Activated T-cell treated with anti-CD3 and anti-CD28 coated beads, Interleukin-2, amount 50 U/mL, for 1 hour (primary cell): Measurements from ENCODE around the gene CCBE1.

Experiments used
- DNase-seq: peaks from one replicate; pipeline ENCODE4 v3.0.0-alpha.2; 2020

Gene CCBE1

DNA sequence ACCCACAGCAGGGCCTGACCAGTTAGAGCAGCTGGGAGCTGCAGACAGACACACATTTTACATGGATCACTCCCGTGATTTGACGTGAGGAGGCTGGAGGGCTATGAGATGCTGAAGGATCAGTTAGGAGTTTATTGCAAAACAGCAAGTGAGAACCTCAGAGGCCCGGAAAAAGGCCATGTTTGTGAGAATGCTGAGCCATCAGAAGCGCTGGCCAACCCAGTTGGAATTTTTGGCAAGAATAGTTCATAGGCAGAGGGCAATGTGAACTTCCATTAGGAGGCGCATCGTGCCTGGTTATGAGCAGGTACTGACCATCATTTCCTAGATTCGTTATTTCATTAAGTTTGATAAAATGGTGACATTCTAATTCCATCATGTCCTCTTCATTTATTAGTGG is 314.8 kb downstream of the CCBE1 start:
- no peak for DNase-seq

- no peak for DNase-seq
Observed at GRCh38 chr18:59381949-59382348, 315.3 kb downstream of the CCBE1 start.
